Endothelial cell of coronary artery (primary cell): ENCODE measurements around the gene BCL2L1. TPM values are rescaled to one million over a fixed set of nuclear protein-coding genes. Genes with fewer than 3 reads are reported as not detected.

Source experiments
- total RNA-seq: library from RNA; depleted of rRNA; stranded (reverse); fragments of >200 nt; gene quantifications from 2 replicates; pipeline ENCODE4 v1.2.3, GENCODE V29; 2014

Gene BCL2L1
- 63.2 and 78.0 TPM in 2 replicates for total RNA-seq

DNA sequence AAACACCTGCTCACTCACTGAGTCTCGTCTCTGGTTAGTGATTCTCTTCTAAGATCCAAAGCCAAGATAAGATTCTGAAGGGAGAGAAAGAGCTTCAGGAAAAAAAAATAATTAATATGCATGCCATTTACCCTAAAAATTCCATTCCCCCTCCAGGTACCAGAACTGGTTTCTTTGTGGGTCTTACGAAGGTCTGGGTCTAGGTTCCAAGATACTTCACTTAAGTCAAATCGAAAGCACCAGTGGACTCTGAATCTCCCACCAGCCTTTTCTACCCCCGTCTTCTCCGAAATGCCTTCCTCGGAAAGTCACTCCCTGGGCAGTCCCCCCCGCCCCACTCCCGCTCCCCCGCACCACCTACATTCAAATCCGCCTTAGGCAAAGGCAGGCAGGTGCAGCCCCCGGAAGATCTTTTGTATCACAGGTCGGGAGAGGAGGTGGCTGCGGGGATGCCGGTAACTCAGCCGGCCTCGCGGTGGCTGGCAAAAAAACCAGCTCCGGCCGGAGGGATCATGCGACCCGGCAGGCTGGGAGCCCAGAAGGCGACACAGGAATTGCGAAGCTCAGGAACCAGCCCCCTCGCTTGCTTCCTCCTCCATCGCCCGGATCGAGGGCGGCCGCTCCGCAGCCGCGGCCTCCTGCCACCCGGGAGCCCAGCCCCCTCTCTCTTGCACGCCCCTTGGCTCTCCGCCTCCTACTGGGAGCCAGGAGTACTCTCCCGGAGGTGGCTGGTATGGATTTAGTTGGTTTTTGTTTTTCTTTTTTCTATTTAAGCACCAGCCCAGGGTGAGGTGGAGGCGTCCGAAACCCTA, at the start of gene BCL2L1:
TSS of gene BCL2L1 (minus strand) at position 612 of the 812 bp plus-strand sequence. CDS start 650 bp downstream, outside the sequence.

DNA sequence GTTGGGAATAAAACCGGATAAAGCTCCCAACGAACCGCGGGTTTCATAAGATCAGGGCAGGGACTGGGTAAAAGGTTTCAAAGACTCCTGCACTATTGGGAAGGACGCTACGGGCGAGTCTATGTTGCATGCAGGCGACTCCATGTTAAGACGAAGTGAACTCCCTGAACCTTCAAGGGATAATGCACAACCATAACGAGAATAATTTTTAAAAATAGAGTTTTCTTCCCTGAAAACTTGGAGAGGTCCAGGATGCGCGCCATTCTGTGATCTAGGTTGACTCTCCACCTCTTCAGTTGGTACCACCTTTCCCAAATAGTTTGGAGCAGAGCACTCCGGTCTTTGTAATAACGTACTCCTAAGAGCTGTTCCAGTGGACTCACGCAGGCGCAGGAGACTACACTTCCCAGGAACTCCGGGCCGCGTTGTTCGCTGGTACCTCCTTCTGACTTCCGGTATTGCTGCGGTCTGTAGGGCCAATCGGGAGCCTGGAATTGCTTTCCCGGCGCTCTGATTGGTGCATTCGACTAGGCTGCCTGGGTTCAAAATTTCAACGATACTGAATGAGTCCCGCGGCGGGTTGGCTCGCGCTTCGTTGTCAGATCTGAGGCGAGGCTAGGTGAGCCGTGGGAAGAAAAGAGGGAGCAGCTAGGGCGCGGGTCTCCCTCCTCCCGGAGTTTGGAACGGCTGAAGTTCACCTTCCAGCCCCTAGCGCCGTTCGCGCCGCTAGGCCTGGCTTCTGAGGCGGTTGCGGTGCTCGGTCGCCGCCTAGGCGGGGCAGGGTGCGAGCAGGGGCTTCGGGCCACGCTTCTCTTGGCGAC, 16.3 kb upstream of the BCL2L1 start, which contains the start of gene TPX2:
TSS of gene TPX2 (plus strand) at position 562 of the 821 bp plus-strand sequence. CDS start 18,187 bp downstream, outside the sequence.

DNA sequence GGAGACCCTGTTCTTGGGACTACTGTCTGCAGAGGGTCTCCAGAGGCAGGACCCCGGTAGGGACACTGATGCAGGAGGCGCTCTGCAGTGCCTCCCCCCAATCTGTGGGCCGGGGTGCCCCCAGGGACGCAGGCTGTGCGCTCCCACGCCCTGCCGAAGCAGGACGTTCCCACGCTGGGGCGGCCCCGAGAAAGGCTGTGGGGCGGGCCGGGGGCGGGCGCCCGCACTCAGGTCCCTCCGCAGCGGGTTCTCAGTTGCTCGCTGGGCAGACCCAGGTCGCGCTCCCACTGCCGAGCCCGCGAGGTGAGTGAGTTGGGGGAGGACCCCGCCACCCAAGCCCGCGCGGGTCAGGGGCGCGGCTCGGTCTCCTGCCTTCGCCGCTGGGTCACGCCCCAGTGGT, 85.0 kb downstream of the BCL2L1 start, which contains the start of gene COX4I2:
TSS of gene COX4I2 (plus strand) at position 253 of the 400 bp plus-strand sequence. CDS start 1,106 bp downstream, outside the sequence.

Other genes with a start within 250 kb of the BCL2L1 start
- gene DEFB124, start 247.7 kb downstream of the BCL2L1 start, total RNA-seq, result not detected in 2 replicates
- gene REM1, start 247.6 kb downstream of the BCL2L1 start, total RNA-seq, result 0.09 and 0.18 TPM in 2 replicates
- gene HM13, start 208.4 kb downstream of the BCL2L1 start, total RNA-seq, result 46.3 and 61.7 TPM in 2 replicates
- gene ID1, start 117.6 kb downstream of the BCL2L1 start, total RNA-seq, result 223 and 245 TPM in 2 replicates
- gene COX4I2, start 85.0 kb downstream of the BCL2L1 start, total RNA-seq, result not detected in 2 replicates
- gene TPX2, start 16.4 kb upstream of the BCL2L1 start, total RNA-seq, result 19.3 and 43.8 TPM in 2 replicates
- gene MYLK2, start 96.5 kb upstream of the BCL2L1 start, total RNA-seq, result 0.36 and 1.1 TPM in 2 replicates
- 0.09 and 2.8 TPM in 2 replicates for gene FOXS1, start 122.7 kb upstream of the BCL2L1 start, total RNA-seq
- gene DUSP15, start 147.7 kb upstream of the BCL2L1 start, total RNA-seq, result not detected in 2 replicates
- gene TTLL9, start 147.8 kb upstream of the BCL2L1 start, total RNA-seq, result not detected in 2 replicates
- gene PDRG1, start 229.2 kb upstream of the BCL2L1 start, total RNA-seq, result 4.0 and 6.1 TPM in 2 replicates
- not detected in 2 replicates for gene XKR7, start 245.3 kb upstream of the BCL2L1 start, total RNA-seq